Endothelial cell of umbilical vein (primary cell): ENCODE results near the gene FOSL2. TPM values are rescaled to one million over a fixed set of nuclear protein-coding genes. Genes with fewer than 3 reads are reported as not detected.

Experiments used
- BruUV-seq: library from RNA; stranded (reverse); fragments of 400-500 nt; replicated peaks from 2 replicates; lab custom pipeline; 2021; lab: Mats Ljungman, UMichigan
- CTCF ChIA-PET: fragments of 300-600, 350-600 bp; sonication (Branson Sonifier 250); formaldehyde crosslinking; loops from one replicate; lab custom pipeline; 2021; ENCODE audit warnings: antibody characterized with exemption, inconsistent platforms; lab: Charles Lee
- POLR2A ChIA-PET: fragments of 300-600, 350-600 bp; sonication (Branson Sonifier 250); formaldehyde crosslinking; loops from one replicate; lab custom pipeline; 2021; ENCODE audit warnings: antibody characterized with exemption, inconsistent platforms; lab: Charles Lee
- DNase-seq: peaks from one replicate; pipeline ENCODE4 v3.0.0-alpha.2; 2011; ENCODE audit warnings: low read depth, low spot score
- FAIRE-seq: peaks from 2 replicates; lab custom pipeline; 2011; peaks lifted over from hg19 to GRCh38; lab: Jason Lieb, UNC
- H2AFZ ChIP-seq: 2 replicates; pipeline ENCODE4 v1.6.0; 2012; ENCODE audit warnings: low read depth, low read length, control low read depth, inconsistent platforms
- H3K27ac ChIP-seq: 2 replicates; pipeline ENCODE4 v1.5.1; 2011; ENCODE audit warnings: low read depth, mild to moderate bottlenecking, control low read depth, low read length, moderate library complexity; ENCODE audit not compliant: insufficient read depth
- H3K27me3 ChIP-seq, 2 experiments: 2 replicates each; pipeline versions ENCODE4 v1.6.0 to v1.6.1; 2011; ENCODE audit warnings: low read length in 2 of 2, mixed read lengths in 1 of 2; ENCODE audit not compliant: control insufficient read depth in 2 of 2, insufficient read depth in 2 of 2
- H3K36me3 ChIP-seq, 2 experiments: 2 replicates in 1 of 2; 3 replicates in 1 of 2; pipeline ENCODE4 v1.5.1; 2011; ENCODE audit warnings: low read length in 2 of 2, mild to moderate bottlenecking in 1 of 2, moderate library complexity in 1 of 2; ENCODE audit not compliant: control insufficient read depth in 2 of 2, insufficient read depth in 2 of 2; ENCODE audit errors: extremely low read depth in 1 of 2
- H3K4me1 ChIP-seq: 3 replicates; pipeline ENCODE4 v1.5.1; 2011; ENCODE audit warnings: mild to moderate bottlenecking, low read length; ENCODE audit not compliant: control insufficient read depth, insufficient read depth; ENCODE audit errors: extremely low read depth
- H3K4me2 ChIP-seq: 2 replicates; pipeline ENCODE4 v1.6.1; 2011; ENCODE audit warnings: low read length, control low read depth, mixed read lengths; ENCODE audit not compliant: insufficient read depth
- H3K4me3 ChIP-seq, 3 experiments: fragments of 200-600 bp in 1 of 3; sonication (generic), shearing (Covaris generic) in 1 of 3; replicated peaks in 1 of 3; 2 replicates each; pipeline ENCODE4 v1.5.1; 2011 to 2016; ENCODE audit warnings: control low read depth in 3 of 3, low read length in 3 of 3, mild to moderate bottlenecking in 2 of 3, inconsistent platforms in 1 of 3, low read depth in 1 of 3, moderate library complexity in 1 of 3; ENCODE audit not compliant: insufficient read depth in 1 of 3
- H3K79me2 ChIP-seq: 2 replicates; pipeline ENCODE4 v1.6.0; 2012; ENCODE audit warnings: low read length, inconsistent platforms; ENCODE audit not compliant: control insufficient read depth, insufficient read depth
- H3K9ac ChIP-seq: replicated peaks from 2 replicates; pipeline ENCODE3; 2011; ENCODE audit warnings: low read length, control low read depth; ENCODE audit not compliant: insufficient read depth; ENCODE audit errors: extremely low read depth
- H3K9me1 ChIP-seq: replicated peaks from 3 replicates; pipeline ENCODE4 v1.6.0; 2011; ENCODE audit warnings: mild to moderate bottlenecking, low read length; ENCODE audit not compliant: control insufficient read depth, insufficient read depth; ENCODE audit errors: extremely low read depth
- H3K9me3 ChIP-seq: replicated peaks from 2 replicates; pipeline ENCODE4 v1.5.1; 2012; ENCODE audit warnings: low read length, inconsistent platforms; ENCODE audit not compliant: control insufficient read depth, insufficient read depth
- H4K20me1 ChIP-seq: replicated peaks from 2 replicates; pipeline ENCODE3; 2011; ENCODE audit warnings: mild to moderate bottlenecking, low read length; ENCODE audit not compliant: control insufficient read depth, insufficient read depth; ENCODE audit errors: extremely low read depth
- CTCF ChIP-seq, 2 donors: IDR thresholded peaks; 1 replicate in 1 of 2; 2 replicates in 1 of 2; pipeline ENCODE4 v1.5.1; 2011; ENCODE audit warnings: low read length in 2 of 2, mild to moderate bottlenecking in 2 of 2, moderate library complexity in 2 of 2, control low read depth in 1 of 2, inconsistent platforms in 1 of 2, low read depth in 1 of 2; ENCODE audit not compliant: insufficient read depth in 1 of 2; ENCODE audit errors: extremely low read depth in 1 of 2
- EZH2 ChIP-seq: IDR thresholded peaks from 2 replicates; pipeline ENCODE4 v1.6.1; 2012; ENCODE audit warnings: borderline replicate concordance, low read depth, mild to moderate bottlenecking, moderate library complexity, low read length, inconsistent platforms; ENCODE audit not compliant: severe bottlenecking
- FOS ChIP-seq: IDR thresholded peaks from 2 replicates; pipeline ENCODE4 v1.6.1; 2011; ENCODE audit warnings: mild to moderate bottlenecking, low read length, moderate library complexity, borderline replicate concordance; ENCODE audit not compliant: insufficient read depth
- GATA2 ChIP-seq: IDR thresholded peaks from 2 replicates; pipeline ENCODE4 v1.7.0; 2011; ENCODE audit warnings: low read depth, mild to moderate bottlenecking, moderate library complexity, mixed read lengths, low read length; ENCODE audit not compliant: insufficient read length, insufficient read depth
- JUN ChIP-seq: IDR thresholded peaks from 2 replicates; pipeline ENCODE4 v1.6.1; 2011; ENCODE audit warnings: borderline replicate concordance, low read depth; ENCODE audit not compliant: insufficient read length, insufficient read depth
- MAX ChIP-seq: IDR thresholded peaks from 2 replicates; pipeline ENCODE4 v1.6.1; 2011; ENCODE audit not compliant: insufficient read depth, insufficient read length
- MYC ChIP-seq: IDR thresholded peaks from one replicate; pipeline ENCODE4 v1.6.1; 2011; ENCODE audit warnings: mild to moderate bottlenecking, low read depth, low read length
- POLR2AphosphoS5 ChIP-seq: IDR thresholded peaks from 2 replicates; pipeline ENCODE4 v1.6.1; 2012; ENCODE audit warnings: low read depth, mild to moderate bottlenecking, control low read depth, low read length, moderate library complexity; ENCODE audit not compliant: insufficient read depth
- dilution Hi-C: fragments of 300-500 bp; cut with MboI; formaldehyde crosslinking; loops from one replicate; pipeline ENCODE4 v1.15.0; 2019; ENCODE audit warnings: low sequenced_read_pairs; ENCODE audit not compliant: extremely low pct_ligation_motif_present
- intact Hi-C: fragments of 100-400 bp; cut with micrococcal nuclease; formaldehyde crosslinking; loops from one replicate; pipeline ENCODE4 v1.10.0; 2022
- polyA plus RNA-seq, 4 experiments: library from polyadenylated mRNA; depleted of rRNA in 3 of 4; stranded (reverse) in 3 of 4; unstranded in 1 of 4; fragments of >200 nt; gene quantifications; 2 replicates each; pipeline versions ENCODE4 v1.2.1 to v1.2.3, GENCODE V29; 2011 to 2012; ENCODE audit warnings: missing spikeins in 1 of 4
- total RNA-seq: library from RNA; stranded (reverse); gene quantifications from 2 replicates; pipeline ENCODE4 v1.2.3, GENCODE V29; 2021

Gene FOSL2
- total and polyA plus RNA-seq, 2 donors (not counting 3 experiments of a cell fraction or from before 2014, with no cell fraction given): 43.9 to 85.3 TPM

GRCh38 chr2:28447943-28448792 is 55.5 kb downstream of the FOSL2 start:
- H3K27me3 ChIP-seq: no peaks in the 10 kb centered on the region
- H3K4me3 ChIP-seq: no peak overlapping the region
- H3K9me3 ChIP-seq: no peaks in the 10 kb centered on the region
- POLR2A ChIA-PET: no interaction called here
- H4K20me1 ChIP-seq: no peaks in the 10 kb centered on the region
- DNase-seq (no peak), FAIRE-seq (no peak)
- dilution Hi-C loops (no loop called here), intact Hi-C loops (no loop called here)
- no peaks in the 10 kb centered on the region for H3K9me1 ChIP-seq
- H3K27ac ChIP-seq: no peak overlapping the region
- H3K36me3 ChIP-seq: no peaks in the 10 kb centered on the region
- no peak overlapping the region for H3K4me2 ChIP-seq
- no peaks in the 10 kb centered on the region for H3K79me2 ChIP-seq
- no peak overlapping the region for H3K9ac ChIP-seq
- TF ChIP-seq FOS (no peak), MYC (no peak), EZH2 (no peak)
- no TSS peak for BruUV-seq
- no peak overlapping the region for H2AFZ ChIP-seq
- H3K4me1 ChIP-seq: peaks cover 19% of the 10 kb centered on the region
- CTCF ChIA-PET: interaction anchor here (0.9 to 1.6 kb wide), 4 partner anchors 53 to 742 kb away, joined by 3 to 4 read pairs (median 4); no protein-coding TSS in a partner anchor

GRCh38 chr2:28448793-28449100 is 56.1 kb downstream of the FOSL2 start:
- FAIRE-seq: no peak
- H3K9me1 ChIP-seq: no peaks in the 10 kb centered on the region
- dilution Hi-C loops: no loop called here
- H3K4me3 ChIP-seq: no peak overlapping the region
- no peaks in the 10 kb centered on the region for H4K20me1 ChIP-seq
- H3K4me2 ChIP-seq: no peak overlapping the region
- H3K27ac ChIP-seq: no peak overlapping the region
- H3K4me1 ChIP-seq: peaks cover 19% of the 10 kb centered on the region
- H2AFZ ChIP-seq: no peak overlapping the region
- no peaks in the 10 kb centered on the region for H3K36me3 ChIP-seq
- H3K9me3 ChIP-seq: no peaks in the 10 kb centered on the region
- H3K9ac ChIP-seq: no peak overlapping the region
- DNase-seq: no peak
- BruUV-seq: no TSS peak
- H3K79me2 ChIP-seq: no peaks in the 10 kb centered on the region
- ChIA-PET CTCF (interaction anchor here (0.9 to 1.6 kb wide), 5 partner anchors 13 to 726 kb away, joined by 3 to 4 read pairs (median 3); no protein-coding TSS in a partner anchor), POLR2A (no interaction called here)
- TF ChIP-seq GATA2 (no peak), JUN (no peak), CTCF (IDR thresholded peaks at IDR 0.05; ENCODE audit: extremely low read depth in 1 of 2, insufficient read depth in 1 of 2, low read depth in 1 of 2, low read length in 2 of 2) (no peak), MAX (no peak), FOS (no peak), EZH2 (no peak), POLR2AphosphoS5 (no peak), MYC (no peak)
- intact Hi-C loops: no loop called here
- no peaks in the 10 kb centered on the region for H3K27me3 ChIP-seq
